VCaP (cell line): Measurements from ENCODE around the gene DHRS2.

Source experiments
- H3K27ac ChIP-seq: fragments of 450-650 bp; 2 replicates; pipeline ENCODE4 v1.5.1; 2017
- TF ChIP-seq, protein P1 (sequence below): fragments of 450-650 bp; conservative IDR thresholded peaks from 2 replicates; pipeline ENCODE4 v1.5.1; 2017; ENCODE audit warnings: mild to moderate bottlenecking, moderate library complexity

Gene DHRS2

DNA sequence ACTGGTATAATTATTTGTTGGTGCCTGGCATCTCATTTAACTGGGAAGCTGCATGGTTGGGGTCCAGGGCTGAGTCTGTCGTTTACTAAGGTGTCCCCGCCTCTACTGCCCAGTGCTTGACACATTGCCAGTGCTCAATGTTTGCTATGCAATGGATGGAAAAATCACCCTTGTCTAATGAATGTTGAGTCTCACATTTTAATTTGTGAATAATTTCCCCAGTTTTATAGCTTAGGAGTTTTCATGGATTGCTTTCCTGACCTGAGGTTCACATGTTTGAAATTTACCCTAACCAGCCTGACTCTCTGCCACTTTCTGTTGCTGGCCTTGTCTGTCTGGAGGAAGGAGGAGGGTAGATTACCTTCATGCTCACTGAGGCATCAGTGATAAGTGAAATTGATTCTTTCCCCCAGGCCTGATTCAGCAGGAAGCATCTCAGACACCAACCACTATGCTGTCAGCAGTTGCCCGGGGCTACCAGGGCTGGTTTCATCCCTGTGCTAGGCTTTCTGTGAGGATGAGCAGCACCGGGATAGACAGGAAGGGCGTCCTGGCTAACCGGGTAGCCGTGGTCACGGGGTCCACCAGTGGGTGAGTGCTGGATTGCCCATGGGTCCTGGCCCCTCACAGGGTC is 2.4 kb downstream of the DHRS2 start:
- TF ChIP-seq, protein P1, sequence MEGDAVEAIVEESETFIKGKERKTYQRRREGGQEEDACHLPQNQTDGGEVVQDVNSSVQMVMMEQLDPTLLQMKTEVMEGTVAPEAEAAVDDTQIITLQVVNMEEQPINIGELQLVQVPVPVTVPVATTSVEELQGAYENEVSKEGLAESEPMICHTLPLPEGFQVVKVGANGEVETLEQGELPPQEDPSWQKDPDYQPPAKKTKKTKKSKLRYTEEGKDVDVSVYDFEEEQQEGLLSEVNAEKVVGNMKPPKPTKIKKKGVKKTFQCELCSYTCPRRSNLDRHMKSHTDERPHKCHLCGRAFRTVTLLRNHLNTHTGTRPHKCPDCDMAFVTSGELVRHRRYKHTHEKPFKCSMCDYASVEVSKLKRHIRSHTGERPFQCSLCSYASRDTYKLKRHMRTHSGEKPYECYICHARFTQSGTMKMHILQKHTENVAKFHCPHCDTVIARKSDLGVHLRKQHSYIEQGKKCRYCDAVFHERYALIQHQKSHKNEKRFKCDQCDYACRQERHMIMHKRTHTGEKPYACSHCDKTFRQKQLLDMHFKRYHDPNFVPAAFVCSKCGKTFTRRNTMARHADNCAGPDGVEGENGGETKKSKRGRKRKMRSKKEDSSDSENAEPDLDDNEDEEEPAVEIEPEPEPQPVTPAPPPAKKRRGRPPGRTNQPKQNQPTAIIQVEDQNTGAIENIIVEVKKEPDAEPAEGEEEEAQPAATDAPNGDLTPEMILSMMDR: no peak
- H3K27ac ChIP-seq: no peak overlapping the region; the same call in 1 of the 2 replicates

DNA sequence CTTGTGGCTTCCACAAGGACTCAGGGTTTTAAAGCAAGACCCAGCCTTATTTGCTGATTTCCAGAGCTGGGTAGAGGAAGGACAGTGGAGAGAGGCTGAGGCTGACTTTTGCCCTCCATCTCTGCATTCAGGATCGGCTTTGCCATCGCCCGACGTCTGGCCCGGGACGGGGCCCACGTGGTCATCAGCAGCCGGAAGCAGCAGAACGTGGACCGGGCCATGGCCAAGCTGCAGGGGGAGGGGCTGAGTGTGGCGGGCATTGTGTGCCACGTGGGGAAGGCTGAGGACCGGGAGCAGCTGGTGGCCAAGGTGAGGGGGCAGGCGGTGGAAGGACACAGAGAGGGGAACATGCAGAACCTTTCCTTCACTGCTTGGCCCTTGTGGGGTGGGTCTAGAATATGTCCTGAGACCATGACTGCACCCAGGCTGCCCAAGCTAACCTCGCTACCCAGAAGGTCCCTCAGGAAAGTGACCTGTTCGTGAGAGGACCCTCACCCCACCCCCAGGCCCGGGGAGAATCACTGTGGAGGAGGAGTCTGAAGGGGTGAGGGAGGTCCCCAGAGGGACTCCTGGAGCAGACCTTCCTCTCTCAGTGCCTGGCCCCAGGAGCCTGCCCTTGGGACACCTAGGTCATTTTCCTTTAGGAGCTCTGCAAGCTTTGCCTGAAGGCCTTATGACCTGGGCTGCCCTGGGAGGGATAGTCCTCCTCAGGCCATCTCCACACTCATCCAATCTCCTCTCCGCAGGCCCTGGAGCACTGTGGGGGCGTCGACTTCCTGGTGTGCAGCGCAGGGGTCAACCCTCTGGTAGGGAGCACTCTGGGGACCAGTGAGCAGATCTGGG is 3.1 kb downstream of the DHRS2 start:
- H3K27ac ChIP-seq: peak overlapping the region; percentile 89

DNA sequence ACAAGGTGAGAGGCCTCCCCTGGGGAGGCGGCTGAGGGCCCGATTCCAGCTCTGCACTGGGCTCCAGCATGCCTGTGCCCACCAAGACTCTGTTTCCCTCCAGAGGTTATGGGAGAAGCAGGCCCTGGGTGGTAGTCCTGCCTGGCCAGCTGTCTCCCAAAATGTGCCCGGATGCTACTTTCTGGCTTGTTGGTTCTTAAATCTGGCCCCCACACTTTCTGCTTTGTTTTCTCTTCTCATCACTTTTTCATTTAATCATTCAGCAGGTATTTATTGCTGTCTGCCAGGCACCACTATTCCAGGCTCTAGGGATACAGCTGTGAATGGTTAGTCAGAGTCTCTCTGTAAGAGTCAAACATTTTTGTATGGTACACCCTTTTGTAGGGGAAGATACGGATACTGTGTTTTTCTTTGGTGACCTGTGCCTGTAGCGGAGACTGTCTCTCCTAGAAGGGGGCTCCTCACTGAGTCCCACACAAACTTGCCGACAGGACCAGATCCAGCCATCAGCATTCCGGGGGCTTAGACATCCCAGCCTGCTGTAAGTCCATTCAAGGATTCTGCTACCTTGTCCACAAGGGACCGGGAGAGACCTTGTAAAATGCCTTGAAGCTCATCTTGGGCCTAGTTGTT is 3.8 kb downstream of the DHRS2 start:
- H3K27ac ChIP-seq: peak overlapping the region; percentile 89
- TF ChIP-seq, protein P1: no peak

More for the DNA sequence above, 3.1 kb downstream of the DHRS2 start:
- TF ChIP-seq, protein P1: no peak

DNA sequence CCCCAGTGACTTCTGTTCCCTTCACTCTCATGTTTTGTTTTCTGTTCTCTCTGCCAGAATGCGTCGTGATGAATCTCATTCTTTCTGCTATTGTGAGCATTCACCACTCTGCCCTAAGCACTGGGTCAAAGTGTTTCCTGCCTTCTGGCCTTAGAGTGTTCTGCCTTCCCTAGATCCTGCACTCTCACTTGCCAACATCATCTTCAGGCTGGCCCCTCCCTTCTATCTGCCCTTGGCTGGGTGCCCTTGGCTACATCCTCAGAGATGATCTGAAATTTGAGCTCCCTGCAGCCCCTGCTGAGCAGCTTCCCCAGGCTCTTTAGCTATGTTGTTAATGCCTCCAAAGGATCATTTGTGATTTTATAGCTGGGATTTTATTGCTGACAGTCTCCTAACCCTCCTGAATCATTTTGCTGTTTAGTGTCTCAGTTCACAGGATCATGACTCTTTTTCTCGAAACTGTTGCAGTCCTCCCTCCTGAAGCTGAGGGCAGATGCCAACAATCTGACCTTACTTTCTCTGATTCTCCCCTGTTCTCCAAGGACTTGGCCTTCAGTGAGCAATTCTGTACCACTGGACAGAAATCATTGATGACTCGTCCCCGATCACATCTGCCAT is 4.5 kb downstream of the DHRS2 start:
- peak overlapping the region; percentile 89 for H3K27ac ChIP-seq
- TF ChIP-seq, protein P1: no peak

DNA sequence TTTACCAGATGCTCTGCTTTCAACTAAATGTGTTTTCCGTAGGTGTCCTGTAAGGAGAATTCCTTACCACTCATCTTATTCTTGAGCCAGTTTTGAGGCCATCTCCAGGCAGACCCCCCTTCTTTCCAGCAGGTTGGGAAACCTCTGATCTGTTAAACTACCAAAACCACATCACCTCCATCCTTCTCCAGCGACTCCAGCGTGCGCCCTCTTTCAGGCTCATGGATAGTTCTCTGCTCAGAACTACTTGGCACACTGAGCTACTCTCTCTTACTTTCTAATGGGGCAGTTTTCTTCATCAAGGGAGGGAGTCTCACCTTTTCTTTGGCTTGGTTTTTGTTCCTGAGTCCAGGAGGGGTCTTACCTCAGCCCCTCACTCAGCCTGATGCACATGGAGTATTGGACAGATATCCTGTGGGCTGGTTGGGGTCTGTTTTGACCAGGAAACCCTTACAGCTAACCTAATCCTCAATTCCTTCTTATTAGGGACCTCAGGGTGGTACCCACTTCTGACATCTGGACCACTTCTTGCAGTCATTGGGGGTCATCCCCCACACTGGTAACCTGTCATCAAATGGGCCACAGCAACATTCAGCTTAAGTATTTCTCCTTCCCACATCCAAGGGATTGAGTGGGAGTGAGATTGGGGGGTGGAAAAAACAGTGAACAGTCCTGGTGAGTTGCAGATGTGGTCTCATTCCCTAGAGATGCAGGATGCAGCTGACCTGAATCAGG is 5.2 kb downstream of the DHRS2 start:
- TF ChIP-seq, protein P1: no peak
- H3K27ac ChIP-seq: peak overlapping the region; percentile 89

DNA sequence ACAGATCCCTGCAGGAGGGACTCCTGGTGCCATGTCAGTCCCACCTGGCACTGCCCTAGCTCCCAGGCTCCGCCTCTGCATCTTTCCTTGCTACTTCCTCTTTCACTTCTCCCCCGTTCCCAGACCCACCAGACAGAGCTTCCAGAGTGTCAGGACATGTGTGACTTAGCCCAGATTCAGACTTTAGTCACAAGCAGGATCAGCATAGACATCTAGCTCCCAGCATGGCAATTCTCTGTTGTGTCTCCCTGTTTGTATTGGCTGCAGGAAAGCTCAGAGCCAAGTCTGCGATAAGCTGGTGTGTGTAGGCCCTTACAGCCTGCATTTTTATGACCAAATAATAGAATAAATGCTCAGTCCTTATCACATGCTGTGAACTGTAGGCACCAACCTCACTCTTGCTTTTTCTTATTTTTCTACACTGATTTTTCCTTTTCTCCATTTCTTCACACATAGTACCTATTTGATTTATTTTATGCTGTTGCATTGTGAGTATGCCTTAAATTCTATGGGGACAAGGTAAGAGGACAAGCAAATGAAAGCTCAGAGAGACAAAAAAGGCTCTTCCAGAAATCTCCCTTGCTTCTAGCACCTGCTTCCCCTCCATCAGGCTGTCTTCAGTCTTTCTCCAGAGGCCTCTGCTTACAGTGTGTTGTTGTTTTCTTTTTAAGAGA is 5.9 kb downstream of the DHRS2 start:
- TF ChIP-seq, protein P1: no peak
- H3K27ac ChIP-seq: peak overlapping the region; percentile 89
